Osteocyte (in vitro differentiated cells): ENCODE measurements around the gene LIMCH1. TPM values are rescaled to one million over a fixed set of nuclear protein-coding genes. Genes with fewer than 3 reads are reported as not detected.

ENCODE experiments used
- DNase-seq: peaks from one replicate; pipeline ENCODE4 v3.0.0; 2021; ENCODE audit warnings: mixed read lengths; ENCODE audit not compliant: unreplicated experiment; ENCODE audit errors: extremely low spot score
- H3K27ac Mint-ChIP-seq: one replicate; pipeline ENCODE4 v1.8.0; 2021; ENCODE audit warnings: mild to moderate bottlenecking, mixed read lengths; ENCODE audit not compliant: unreplicated experiment
- H3K27me3 Mint-ChIP-seq: one replicate; pipeline ENCODE4 v1.8.0; 2021; ENCODE audit warnings: mixed read lengths; ENCODE audit not compliant: unreplicated experiment
- H3K36me3 Mint-ChIP-seq: one replicate; pipeline ENCODE4 v1.8.0; 2021; ENCODE audit warnings: mixed read lengths; ENCODE audit not compliant: unreplicated experiment
- H3K4me1 Mint-ChIP-seq: one replicate; pipeline ENCODE4 v1.8.0; 2021; ENCODE audit warnings: mixed read lengths; ENCODE audit not compliant: unreplicated experiment
- H3K4me3 Mint-ChIP-seq: one replicate; pipeline ENCODE4 v1.8.0; 2021; ENCODE audit warnings: mild to moderate bottlenecking, moderate library complexity, mixed read lengths; ENCODE audit not compliant: unreplicated experiment
- H3K9me3 Mint-ChIP-seq: one replicate; pipeline ENCODE4 v1.8.0; 2021; ENCODE audit warnings: mixed read lengths; ENCODE audit not compliant: unreplicated experiment
- total RNA-seq: library from RNA; stranded (reverse); gene quantifications from 2 replicates; pipeline ENCODE4 v1.2.1, GENCODE V29; 2021
- TF ChIP-seq, protein P1 (sequence below): fragments of 200-600 bp; sonication (generic); IDR thresholded peaks from 2 replicates; pipeline ENCODE4 v1.5.0; 2021; ENCODE audit warnings: antibody characterized with exemption, mild to moderate bottlenecking, moderate library complexity

The LIMCH1 gene
- total RNA-seq, 1 donor from 2014 or later, result 0.43 TPM

DNA sequence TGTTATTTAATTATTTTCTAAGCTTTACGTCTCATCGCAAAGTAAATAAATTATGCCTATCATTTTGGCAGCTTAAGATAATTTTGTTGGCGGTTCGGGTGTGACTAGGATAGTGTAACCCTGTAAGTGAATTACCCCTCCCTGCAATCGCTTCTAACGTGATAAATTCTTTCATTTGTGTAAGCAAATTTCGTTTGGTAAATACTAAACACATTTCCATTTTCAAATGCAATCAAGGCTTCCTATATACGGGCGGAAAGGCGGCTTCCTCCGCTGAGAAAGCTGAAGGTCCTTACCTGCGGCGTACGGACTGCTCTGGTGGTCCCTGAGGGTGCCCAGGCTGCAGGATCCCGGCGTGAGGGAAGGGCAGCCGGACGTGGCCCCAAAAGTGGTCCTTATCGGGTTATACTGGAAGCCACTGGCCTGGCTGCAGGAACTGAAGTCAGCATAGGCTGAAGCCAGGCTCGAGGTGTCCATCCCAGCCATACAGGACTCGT is 210.2 kb downstream of the LIMCH1 start:
- DNase-seq, result no peak
- TF ChIP-seq, protein P1, sequence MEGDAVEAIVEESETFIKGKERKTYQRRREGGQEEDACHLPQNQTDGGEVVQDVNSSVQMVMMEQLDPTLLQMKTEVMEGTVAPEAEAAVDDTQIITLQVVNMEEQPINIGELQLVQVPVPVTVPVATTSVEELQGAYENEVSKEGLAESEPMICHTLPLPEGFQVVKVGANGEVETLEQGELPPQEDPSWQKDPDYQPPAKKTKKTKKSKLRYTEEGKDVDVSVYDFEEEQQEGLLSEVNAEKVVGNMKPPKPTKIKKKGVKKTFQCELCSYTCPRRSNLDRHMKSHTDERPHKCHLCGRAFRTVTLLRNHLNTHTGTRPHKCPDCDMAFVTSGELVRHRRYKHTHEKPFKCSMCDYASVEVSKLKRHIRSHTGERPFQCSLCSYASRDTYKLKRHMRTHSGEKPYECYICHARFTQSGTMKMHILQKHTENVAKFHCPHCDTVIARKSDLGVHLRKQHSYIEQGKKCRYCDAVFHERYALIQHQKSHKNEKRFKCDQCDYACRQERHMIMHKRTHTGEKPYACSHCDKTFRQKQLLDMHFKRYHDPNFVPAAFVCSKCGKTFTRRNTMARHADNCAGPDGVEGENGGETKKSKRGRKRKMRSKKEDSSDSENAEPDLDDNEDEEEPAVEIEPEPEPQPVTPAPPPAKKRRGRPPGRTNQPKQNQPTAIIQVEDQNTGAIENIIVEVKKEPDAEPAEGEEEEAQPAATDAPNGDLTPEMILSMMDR, result no peak
- Mint-ChIP-seq H3K27ac (no peak overlapping the region), H3K36me3 (peaks cover 1% of the 10 kb centered on the region), H3K4me1 (peaks cover 5% of the 10 kb centered on the region), H3K4me3 (no peak overlapping the region), H3K27me3 (peaks cover 90% of the 10 kb centered on the region), H3K9me3 (no peaks in the 10 kb centered on the region)

DNA sequence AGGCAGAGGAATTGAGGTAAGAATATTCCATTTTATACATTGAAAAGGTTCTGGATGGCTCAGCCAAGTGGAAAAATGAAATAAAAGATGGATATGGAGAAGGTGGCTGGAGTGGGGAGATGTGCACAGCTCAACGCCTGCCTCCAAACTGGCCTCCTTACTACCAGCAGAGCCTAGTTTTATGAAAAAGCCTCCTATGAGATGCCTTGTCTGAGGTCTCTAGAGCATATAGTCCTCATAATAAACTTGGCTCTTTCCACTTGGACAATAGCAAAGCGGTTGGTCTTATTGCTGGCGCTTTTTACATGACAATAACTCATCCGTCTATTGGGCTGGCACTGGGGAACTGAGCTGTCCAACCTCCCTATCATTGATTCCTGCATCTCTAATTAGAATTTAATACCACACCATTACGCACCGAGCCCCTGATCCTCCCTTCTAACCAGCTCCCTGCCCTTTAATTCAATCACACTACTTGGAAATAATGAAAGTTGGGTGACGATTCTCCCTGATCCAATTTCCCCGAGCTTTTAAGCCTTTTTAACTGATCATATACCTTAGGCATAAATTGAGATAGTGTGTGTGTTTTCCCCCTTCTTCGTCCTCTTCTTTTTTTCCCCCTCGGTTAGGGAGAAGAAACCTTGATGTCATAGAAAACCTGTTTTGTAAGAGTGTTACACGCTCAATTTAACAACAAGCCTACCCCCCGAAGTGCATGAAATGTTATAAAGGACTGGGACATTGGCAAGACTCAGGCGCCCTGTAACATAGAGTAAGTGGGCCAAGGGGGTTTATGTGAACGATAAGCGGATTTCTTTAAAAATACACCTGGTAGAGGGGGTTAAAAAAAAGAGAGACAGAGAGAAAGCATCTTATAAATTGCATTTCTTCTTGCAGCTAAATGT is 210.9 kb downstream of the LIMCH1 start, which contains the start of gene PHOX2B:
TSS of gene PHOX2B (minus strand) at position 155 of the 905 bp plus-strand sequence. CDS start at position 40, 115 bp downstream.
- TF ChIP-seq, protein P1, result no peak
- peaks cover 5% of the 10 kb centered on the region for H3K4me1 Mint-ChIP-seq
- no peak for DNase-seq
- H3K27me3 Mint-ChIP-seq, result peaks cover 90% of the 10 kb centered on the region
- no peaks in the 10 kb centered on the region for H3K9me3 Mint-ChIP-seq
- H3K36me3 Mint-ChIP-seq, result peaks cover 1% of the 10 kb centered on the region
- H3K4me3 Mint-ChIP-seq, result no peak within 1 kb of the TSS
- H3K27ac Mint-ChIP-seq, result no peak within 1 kb of the TSS

DNA sequence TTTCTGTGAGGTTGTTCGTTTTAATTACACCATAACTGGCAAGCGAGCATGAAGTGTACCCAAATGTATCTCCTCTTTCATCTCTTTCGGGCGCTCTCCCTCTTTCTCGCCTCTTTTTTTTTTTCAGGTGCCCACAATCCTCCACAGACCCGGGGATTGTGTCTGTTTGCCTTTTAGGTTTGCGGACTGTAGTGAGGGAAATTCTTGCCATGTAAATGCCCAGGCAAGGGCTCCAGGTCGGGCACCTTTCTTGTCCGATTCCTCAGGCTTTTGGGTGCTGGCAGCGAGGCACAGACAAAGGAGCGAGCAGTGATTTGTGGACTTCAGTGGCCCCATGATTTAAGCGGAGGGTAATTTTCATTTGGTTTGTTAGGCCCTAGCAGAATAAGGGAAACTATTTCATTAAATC is 211.7 kb downstream of the LIMCH1 start:
- Mint-ChIP-seq H3K36me3 (peaks cover 1% of the 10 kb centered on the region), H3K27ac (no peak overlapping the region), H3K4me1 (peaks cover 4% of the 10 kb centered on the region), H3K9me3 (no peaks in the 10 kb centered on the region), H3K4me3 (no peak overlapping the region), H3K27me3 (peaks cover 87% of the 10 kb centered on the region)
- TF ChIP-seq, protein P1, result no peak
- no peak for DNase-seq

Other genes starting within 250 kb of the LIMCH1 start
- gene PHOX2B, start 210.6 kb downstream of the LIMCH1 start, total RNA-seq, result not detected in 2 replicates